ENCODE data around the gene PLCH1. TPM values are rescaled to one million over a fixed set of nuclear protein-coding genes. Genes with fewer than 3 reads are reported as not detected.

Gene PLCH1
- total and polyA plus RNA-seq, 3 experiments from 2014 or later, result not detected

- Histone ChIP-seq H3K36me3 (ENCODE audit: insufficient read depth, low read length) (no peaks in the 10 kb centered on the region), H3K27me3 (ENCODE audit: insufficient read depth, low read length, poor library complexity, severe bottlenecking) (no peaks in the 10 kb centered on the region), H3K4me1 (ENCODE audit: insufficient read depth, low read length) (no peaks in the 10 kb centered on the region), H3K4me3 (ENCODE audit: low read length) (no peak overlapping the region), H3K9me3 (ENCODE audit: low read length) (no peaks in the 10 kb centered on the region), H3K27ac (ENCODE audit: low read depth, low read length) (no peak overlapping the region)
- H3K27me3 Mint-ChIP-seq, result peaks cover 11 to 36% of the 10 kb centered on the region in 2 donors
- no peak for DNase-seq
- peaks cover 0 to 1% (median 0%) of the 10 kb centered on the region in 3 donors for H3K36me3 Mint-ChIP-seq
- POLR2A ChIA-PET, result no interaction called here
- no peak overlapping the region for H3K27ac Mint-ChIP-seq
- no peaks in the 10 kb centered on the region for H3K4me1 Mint-ChIP-seq
- H3K9me3 Mint-ChIP-seq, result peaks cover 0 to 2% (median 0%) of the 10 kb centered on the region in 5 donors
- no peak overlapping the region for H3K4me3 Mint-ChIP-seq
- CTCF ChIA-PET, result no interaction called here
Measured at GRCh38 chr3:155727836-155728235, 17.0 kb downstream of the PLCH1 start.

DNA sequence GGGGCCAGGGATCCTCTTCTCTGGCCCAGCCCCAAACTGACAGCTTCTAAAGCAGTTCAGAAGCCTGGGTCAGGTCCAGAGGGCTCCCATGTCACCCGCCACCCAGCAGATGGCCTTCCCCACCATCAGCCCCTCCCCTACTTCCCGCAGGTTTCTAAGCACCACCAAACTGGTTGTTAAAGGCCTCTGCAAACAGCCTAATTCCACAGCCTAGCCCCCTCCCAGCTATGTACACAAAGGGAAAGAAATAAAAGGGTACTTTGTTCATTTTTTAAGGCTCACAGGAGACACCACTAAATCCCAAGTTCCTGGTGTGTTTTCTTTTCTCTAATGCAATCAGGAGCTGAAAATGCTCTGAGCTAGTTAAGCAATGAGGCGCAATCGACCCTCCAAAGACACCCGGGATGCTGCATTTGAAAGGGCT, 30.6 kb downstream of the PLCH1 start:
- Histone ChIP-seq H3K4me1 (ENCODE audit: insufficient read depth, low read length) (no peaks in the 10 kb centered on the region), H3K4me3 (ENCODE audit: low read length) (no peak overlapping the region), H3K9me3 (ENCODE audit: low read length) (no peaks in the 10 kb centered on the region), H3K27me3 (ENCODE audit: insufficient read depth, low read length, poor library complexity, severe bottlenecking) (no peaks in the 10 kb centered on the region), H3K27ac (ENCODE audit: low read depth, low read length) (no peak overlapping the region), H3K36me3 (ENCODE audit: insufficient read depth, low read length) (no peaks in the 10 kb centered on the region)
- no peak for DNase-seq
- POLR2A ChIA-PET, result no interaction called here
- peaks cover 0 to 11% (median 3%) of the 10 kb centered on the region in 3 donors for H3K36me3 Mint-ChIP-seq
- peaks cover 6 to 14% (median 12%) of the 10 kb centered on the region in 5 donors for H3K9me3 Mint-ChIP-seq
- no peaks in the 10 kb centered on the region for H3K4me1 Mint-ChIP-seq
- peaks cover 0 to 2% of the 10 kb centered on the region in 2 donors for H3K27me3 Mint-ChIP-seq
- H3K4me3 Mint-ChIP-seq, result no peak overlapping the region
- CTCF ChIA-PET, result interaction anchor here (1.5 kb wide), 1 partner anchor 12 kb away, joined by 3 read pairs; no protein-coding TSS in a partner anchor
- H3K27ac Mint-ChIP-seq, result no peak overlapping the region

DNA sequence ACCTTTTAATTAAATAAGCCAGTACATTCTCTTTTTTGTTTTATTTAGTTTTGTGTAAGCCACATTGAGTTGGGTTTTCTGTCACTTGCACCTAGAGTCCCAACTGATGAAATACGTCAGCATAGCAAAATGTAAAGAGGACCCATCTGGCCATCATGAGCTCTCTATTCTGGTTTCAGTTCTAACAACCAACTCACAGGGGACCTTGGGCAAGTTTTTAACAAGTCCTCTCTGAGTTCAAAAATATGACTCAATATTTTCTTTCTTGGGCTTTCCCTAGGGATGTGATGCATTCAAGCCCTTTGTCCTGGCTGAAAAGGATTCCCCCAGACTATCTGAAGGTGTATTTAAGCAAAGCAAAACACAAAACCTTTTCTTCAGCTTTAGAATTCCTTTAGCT, 32.9 kb downstream of the PLCH1 start:
- no peak overlapping the region for H3K27ac Mint-ChIP-seq
- no peaks in the 10 kb centered on the region for H3K4me1 Mint-ChIP-seq
- no peaks in the 10 kb centered on the region for H3K4me1 ChIP-seq (ENCODE audit: insufficient read depth, low read length)
- POLR2A ChIA-PET, result no interaction called here
- DNase-seq, result no peak
- peaks cover 0 to 8% (median 4%) of the 10 kb centered on the region in 5 donors for H3K9me3 Mint-ChIP-seq
- CTCF ChIA-PET, result interaction anchor here (1.4 kb wide), 1 partner anchor 9 kb away, joined by 3 read pairs; no protein-coding TSS in a partner anchor
- peaks cover 0 to 3% of the 10 kb centered on the region in 2 donors for H3K27me3 Mint-ChIP-seq
- H3K9me3 ChIP-seq (ENCODE audit: low read length), result no peaks in the 10 kb centered on the region
- H3K36me3 Mint-ChIP-seq, result no peaks in the 10 kb centered on the region
- H3K27me3 ChIP-seq (ENCODE audit: insufficient read depth, low read length, poor library complexity, severe bottlenecking), result no peaks in the 10 kb centered on the region
- no peaks in the 10 kb centered on the region for H3K36me3 ChIP-seq (ENCODE audit: insufficient read depth, low read length)
- H3K4me3 Mint-ChIP-seq, result no peak overlapping the region
- H3K4me3 ChIP-seq (ENCODE audit: low read length), result no peak overlapping the region
- H3K27ac ChIP-seq (ENCODE audit: low read depth, low read length), result no peak overlapping the region

DNA sequence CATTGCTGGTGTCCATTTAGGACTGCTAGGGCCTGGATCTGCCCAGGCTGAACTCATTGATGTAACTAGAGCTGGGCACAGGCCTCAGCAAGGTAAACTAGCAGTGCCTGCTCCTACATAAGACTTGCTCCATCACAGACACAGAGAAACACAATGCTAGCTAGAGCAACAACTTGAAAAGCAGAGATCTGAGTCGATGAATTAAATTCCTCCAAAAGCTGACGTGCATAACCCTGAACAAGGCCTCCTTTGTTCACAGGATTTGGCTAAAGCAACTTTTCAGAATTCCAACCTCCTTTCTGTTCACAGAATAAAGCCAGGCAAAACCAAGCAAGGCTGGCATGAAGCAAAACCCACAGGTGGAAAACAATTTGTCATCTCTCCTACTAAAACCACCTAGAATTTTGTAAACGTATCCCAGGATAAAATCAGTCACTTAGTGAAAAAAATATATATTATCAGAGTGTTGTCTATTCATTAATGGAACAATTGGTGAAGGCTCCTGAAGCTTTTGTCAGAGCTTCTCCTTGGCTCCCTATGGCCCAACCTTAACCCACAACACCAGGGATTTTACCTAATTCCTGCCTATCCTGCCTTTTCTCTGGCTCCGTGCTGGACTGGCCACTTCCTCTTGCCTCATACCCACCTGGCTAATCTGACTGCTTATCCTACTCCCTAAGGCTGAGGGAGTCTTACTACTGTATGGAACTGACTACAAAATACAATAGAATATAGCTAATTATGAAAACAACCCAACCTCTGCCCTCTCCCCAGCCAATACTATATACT, 39.9 kb downstream of the PLCH1 start:
- Histone ChIP-seq H3K9me3 (ENCODE audit: low read length) (no peaks in the 10 kb centered on the region), H3K27ac (ENCODE audit: low read depth, low read length) (no peak overlapping the region), H3K4me3 (ENCODE audit: low read length) (no peak overlapping the region), H3K4me1 (ENCODE audit: insufficient read depth, low read length) (no peaks in the 10 kb centered on the region), H3K36me3 (ENCODE audit: insufficient read depth, low read length) (no peaks in the 10 kb centered on the region), H3K27me3 (ENCODE audit: insufficient read depth, low read length, poor library complexity, severe bottlenecking) (no peaks in the 10 kb centered on the region)
- POLR2A ChIA-PET, result interaction anchor here (0.6 kb wide), 1 partner anchor 43 kb away, joined by 3 read pairs; no protein-coding TSS in a partner anchor
- DNase-seq, result no peak
- H3K9me3 Mint-ChIP-seq, result no peaks in the 10 kb centered on the region
- CTCF ChIA-PET, result no interaction called here
- H3K4me1 Mint-ChIP-seq, result no peaks in the 10 kb centered on the region
- H3K27me3 Mint-ChIP-seq, result peaks cover 2 to 3% of the 10 kb centered on the region in 2 donors
- no peak overlapping the region for H3K27ac Mint-ChIP-seq
- H3K4me3 Mint-ChIP-seq, result no peak overlapping the region
- no peaks in the 10 kb centered on the region for H3K36me3 Mint-ChIP-seq

DNA sequence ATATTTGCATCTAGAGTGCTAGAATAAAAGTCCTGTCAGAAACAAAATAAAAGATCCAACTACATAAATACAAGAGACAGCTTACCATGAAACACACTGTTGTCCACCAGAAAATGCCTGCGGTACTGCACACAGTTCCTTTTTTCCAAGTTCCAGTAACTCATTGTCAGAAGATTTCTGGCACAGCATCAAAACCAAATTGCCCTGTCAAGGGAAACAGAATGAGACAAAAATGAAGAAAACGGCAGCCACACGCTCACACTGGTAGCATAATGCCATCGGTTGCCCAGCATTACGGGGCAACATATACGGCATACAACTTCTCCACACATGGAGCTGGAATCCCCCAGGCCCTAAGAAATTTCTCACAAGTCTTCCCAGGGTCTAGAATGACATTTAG, 40.8 kb downstream of the PLCH1 start:
- Mint-ChIP-seq H3K36me3 (no peaks in the 10 kb centered on the region), H3K27ac (no peak overlapping the region), H3K4me3 (no peak overlapping the region), H3K9me3 (no peaks in the 10 kb centered on the region), H3K4me1 (no peaks in the 10 kb centered on the region), H3K27me3 (peaks cover 3 to 5% of the 10 kb centered on the region in 2 donors)
- no peak for DNase-seq
- H3K4me1 ChIP-seq (ENCODE audit: insufficient read depth, low read length), result no peaks in the 10 kb centered on the region
- no peaks in the 10 kb centered on the region for H3K36me3 ChIP-seq (ENCODE audit: insufficient read depth, low read length)
- H3K4me3 ChIP-seq (ENCODE audit: low read length), result no peak overlapping the region
- no peak overlapping the region for H3K27ac ChIP-seq (ENCODE audit: low read depth, low read length)
- no peaks in the 10 kb centered on the region for H3K9me3 ChIP-seq (ENCODE audit: low read length)
- no peaks in the 10 kb centered on the region for H3K27me3 ChIP-seq (ENCODE audit: insufficient read depth, low read length, poor library complexity, severe bottlenecking)
- ChIA-PET POLR2A (no interaction called here), CTCF (interaction anchor here (1.1 kb wide), 1 partner anchor 8 kb away, joined by 3 read pairs; no protein-coding TSS in a partner anchor)

- Mint-ChIP-seq H3K27me3 (peaks cover 3 to 5% of the 10 kb centered on the region in 2 donors), H3K27ac (no peak overlapping the region), H3K36me3 (no peaks in the 10 kb centered on the region), H3K4me1 (no peaks in the 10 kb centered on the region), H3K4me3 (no peak overlapping the region), H3K9me3 (no peaks in the 10 kb centered on the region)
- H3K36me3 ChIP-seq (ENCODE audit: insufficient read depth, low read length), result no peaks in the 10 kb centered on the region
- H3K4me3 ChIP-seq (ENCODE audit: low read length), result no peak overlapping the region
- H3K4me1 ChIP-seq (ENCODE audit: insufficient read depth, low read length), result no peaks in the 10 kb centered on the region
- no peaks in the 10 kb centered on the region for H3K27me3 ChIP-seq (ENCODE audit: insufficient read depth, low read length, poor library complexity, severe bottlenecking)
- DNase-seq, result no peak
- ChIA-PET POLR2A (no interaction called here), CTCF (interaction anchor here (1.1 to 1.3 kb wide), 3 partner anchors 8 to 42 kb away, joined by 3 read pairs; no protein-coding TSS in a partner anchor)
- H3K27ac ChIP-seq (ENCODE audit: low read depth, low read length), result no peak overlapping the region
- no peaks in the 10 kb centered on the region for H3K9me3 ChIP-seq (ENCODE audit: low read length)
Measured at GRCh38 chr3:155702745-155703591, 41.9 kb downstream of the PLCH1 start.

GRCh38 chr3:155701882-155702465, 42.9 kb downstream of the PLCH1 start:
- ChIA-PET CTCF (interaction anchor here (0.8 to 1.6 kb wide), 6 partner anchors 9 to 104 kb away, joined by 3 read pairs; partner anchors contain the start of gene C3orf33), POLR2A (no interaction called here)
- Mint-ChIP-seq H3K27ac (no peak overlapping the region), H3K9me3 (no peaks in the 10 kb centered on the region), H3K4me1 (no peaks in the 10 kb centered on the region), H3K36me3 (no peaks in the 10 kb centered on the region), H3K27me3 (peaks cover 3% of the 10 kb centered on the region in 2 donors), H3K4me3 (no peak overlapping the region)
- Histone ChIP-seq H3K27ac (ENCODE audit: low read depth, low read length) (no peak overlapping the region), H3K4me3 (ENCODE audit: low read length) (no peak overlapping the region), H3K27me3 (ENCODE audit: insufficient read depth, low read length, poor library complexity, severe bottlenecking) (no peaks in the 10 kb centered on the region), H3K4me1 (ENCODE audit: insufficient read depth, low read length) (no peaks in the 10 kb centered on the region), H3K9me3 (ENCODE audit: low read length) (no peaks in the 10 kb centered on the region), H3K36me3 (ENCODE audit: insufficient read depth, low read length) (no peaks in the 10 kb centered on the region)
- peak in 2 of 5 donors; percentile 18 to 37 for DNase-seq

Measured in CD8-positive, alpha-beta memory T cell (primary cell).